Stomach (tissue), 4 donors: Measurements from ENCODE around the gene CLEC3A.

Experiments
- POLR2A ChIP-seq, 4 donors: fragments of 450-650 bp; IDR thresholded peaks; one replicate each; pipeline ENCODE4 v1.6.1; 2016; ENCODE audit warnings: antibody characterized with exemption in 4 of 4, control low read depth in 2 of 4, mild to moderate bottlenecking in 1 of 4, moderate library complexity in 1 of 4
- TF ChIP-seq, protein P1 (sequence below), 7 experiments: fragments of 450-650 bp in 4 of 7; fragments of 200-600 bp in 3 of 7; sonication (generic) in 3 of 7; IDR thresholded peaks; one replicate each; pipeline ENCODE4 v1.5.1; 2016 to 2019; ENCODE audit warnings: antibody characterized with exemption in 7 of 7, control low read depth in 2 of 7, mild to moderate bottlenecking in 1 of 7

DNA sequence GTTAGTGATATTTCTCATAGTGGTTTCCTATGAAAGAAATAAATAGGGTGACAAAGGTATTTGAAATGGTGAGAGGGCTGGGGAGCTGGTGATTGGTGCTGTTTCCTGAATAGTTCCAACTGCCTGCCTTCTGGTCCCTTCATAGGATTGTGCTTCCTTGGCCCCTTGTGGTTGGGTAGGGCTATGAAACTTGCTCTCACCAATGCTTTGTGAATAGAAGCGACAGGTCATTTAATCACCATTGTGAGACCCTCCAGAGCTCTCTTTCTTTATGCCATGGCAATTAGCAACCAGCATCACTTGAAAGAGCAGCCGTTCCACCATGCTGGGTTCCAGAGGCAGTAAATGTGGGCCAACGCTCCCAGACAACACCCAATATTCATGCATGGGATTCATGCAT is 53.5 kb downstream of the CLEC3A start:
- TF ChIP-seq POLR2A (IDR thresholded peaks at IDR 0.05), result no peak
- TF ChIP-seq, protein P1, sequence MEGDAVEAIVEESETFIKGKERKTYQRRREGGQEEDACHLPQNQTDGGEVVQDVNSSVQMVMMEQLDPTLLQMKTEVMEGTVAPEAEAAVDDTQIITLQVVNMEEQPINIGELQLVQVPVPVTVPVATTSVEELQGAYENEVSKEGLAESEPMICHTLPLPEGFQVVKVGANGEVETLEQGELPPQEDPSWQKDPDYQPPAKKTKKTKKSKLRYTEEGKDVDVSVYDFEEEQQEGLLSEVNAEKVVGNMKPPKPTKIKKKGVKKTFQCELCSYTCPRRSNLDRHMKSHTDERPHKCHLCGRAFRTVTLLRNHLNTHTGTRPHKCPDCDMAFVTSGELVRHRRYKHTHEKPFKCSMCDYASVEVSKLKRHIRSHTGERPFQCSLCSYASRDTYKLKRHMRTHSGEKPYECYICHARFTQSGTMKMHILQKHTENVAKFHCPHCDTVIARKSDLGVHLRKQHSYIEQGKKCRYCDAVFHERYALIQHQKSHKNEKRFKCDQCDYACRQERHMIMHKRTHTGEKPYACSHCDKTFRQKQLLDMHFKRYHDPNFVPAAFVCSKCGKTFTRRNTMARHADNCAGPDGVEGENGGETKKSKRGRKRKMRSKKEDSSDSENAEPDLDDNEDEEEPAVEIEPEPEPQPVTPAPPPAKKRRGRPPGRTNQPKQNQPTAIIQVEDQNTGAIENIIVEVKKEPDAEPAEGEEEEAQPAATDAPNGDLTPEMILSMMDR (IDR thresholded peaks at IDR 0.05), result no peak
